HAP-1 (cell line): ENCODE results near the gene SIK3.
"Not testable (repeated sequence)": the region's sequence is repeated elsewhere in the genome, so short reads cannot be mapped to it uniquely, and the experiment has no call there.

Source experiments
- DNase-seq, 2 experiments: peaks; one replicate each; pipeline ENCODE4 v3.0.0-alpha.2; 2016 to 2020; ENCODE audit warnings: low spot score in 2 of 2
- H3K27me3 ChIP-seq: fragments of 250-450 bp; sonication (Bioruptor Pico); 2 replicates; pipeline ENCODE4 v1.5.1; 2020; ENCODE audit warnings: low read depth, mild to moderate bottlenecking, moderate library complexity
- H3K36me3 ChIP-seq: fragments of 250-450 bp; sonication (Bioruptor Pico); replicated peaks from 2 replicates; pipeline ENCODE4 v1.5.1; 2020; ENCODE audit warnings: mild to moderate bottlenecking
- H3K4me1 ChIP-seq: fragments of 250-450 bp; sonication (Bioruptor Pico); 2 replicates; pipeline ENCODE4 v1.5.1; 2020; ENCODE audit warnings: mild to moderate bottlenecking
- H3K4me3 ChIP-seq: fragments of 250-450 bp; sonication (Bioruptor Pico); 2 replicates; pipeline ENCODE4 v1.5.1; 2020; ENCODE audit warnings: mild to moderate bottlenecking, moderate library complexity
- H3K9me3 ChIP-seq: fragments of 250-450 bp; sonication (Bioruptor Pico); 2 replicates; pipeline ENCODE4 v1.5.1; 2020; ENCODE audit warnings: mild to moderate bottlenecking, moderate library complexity
- in situ Hi-C: fragments of 300-500 bp; cut with MboI; formaldehyde crosslinking; loops from 3 replicates; pipeline ENCODE4 v1.14.3; 2020; ENCODE audit warnings: low sequenced_read_pairs, inconsistent platforms, mixed read lengths

The SIK3 gene

GRCh38 chr11:117098269-117099232, at the start of gene SIK3:
TSS of gene SIK3 (minus strand) at chr11:117098428. CDS start at chr11:117098415, 13 bp downstream.
- in situ Hi-C loops: no loop called here
- Histone ChIP-seq H3K4me3 (peak within 1 kb of the TSS; percentile 68), H3K4me1 (peaks cover 24% of the 10 kb centered on the region), H3K9me3 (no peaks in the 10 kb centered on the region), H3K27me3 (no peaks in the 10 kb centered on the region), H3K36me3 (no peaks in the 10 kb centered on the region)
- peak; percentile 86 to 93 for DNase-seq

DNA sequence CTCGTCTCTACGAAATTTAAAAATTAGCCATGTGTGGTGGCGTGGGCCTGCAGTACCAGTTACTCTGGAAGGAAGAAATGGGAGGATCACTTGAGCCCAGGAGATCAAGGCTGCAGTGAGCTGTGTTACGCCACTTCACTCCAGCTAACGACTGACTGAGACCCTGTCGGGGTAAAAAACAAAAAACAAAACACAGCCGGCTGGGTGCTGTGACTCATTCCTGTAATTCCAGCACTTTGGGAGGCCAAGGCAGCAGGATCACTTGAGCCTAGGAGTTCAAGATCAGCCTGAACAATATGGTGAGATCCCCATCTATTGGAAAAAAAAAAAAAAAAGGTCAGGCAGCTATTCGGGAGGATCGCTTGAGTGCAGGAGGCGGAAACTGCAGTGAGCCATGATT, 48.3 kb upstream of the SIK3 start:
- H3K4me3 ChIP-seq: no peak overlapping the region
- no peak for DNase-seq
- peaks cover 13% of the 10 kb centered on the region for H3K4me1 ChIP-seq
- H3K9me3 ChIP-seq: no peaks in the 10 kb centered on the region; the same call in 1 of the 2 replicates
- H3K27me3 ChIP-seq: no peaks in the 10 kb centered on the region
- in situ Hi-C loops: no loop called here
- peaks cover 28% of the 10 kb centered on the region for H3K36me3 ChIP-seq

- Histone ChIP-seq H3K27me3 (no peaks in the 10 kb centered on the region), H3K4me3 (peak overlapping the region; percentile 72), H3K36me3 (peaks cover 28% of the 10 kb centered on the region), H3K9me3 (no peaks in the 10 kb centered on the region; the same call in 1 of the 2 replicates), H3K4me1 (peaks cover 13% of the 10 kb centered on the region)
- in situ Hi-C loops: no loop called here
- peak; percentile 64 to 66 for DNase-seq
Observed at GRCh38 chr11:117145393-117145761, 47.1 kb upstream of the SIK3 start.

DNA sequence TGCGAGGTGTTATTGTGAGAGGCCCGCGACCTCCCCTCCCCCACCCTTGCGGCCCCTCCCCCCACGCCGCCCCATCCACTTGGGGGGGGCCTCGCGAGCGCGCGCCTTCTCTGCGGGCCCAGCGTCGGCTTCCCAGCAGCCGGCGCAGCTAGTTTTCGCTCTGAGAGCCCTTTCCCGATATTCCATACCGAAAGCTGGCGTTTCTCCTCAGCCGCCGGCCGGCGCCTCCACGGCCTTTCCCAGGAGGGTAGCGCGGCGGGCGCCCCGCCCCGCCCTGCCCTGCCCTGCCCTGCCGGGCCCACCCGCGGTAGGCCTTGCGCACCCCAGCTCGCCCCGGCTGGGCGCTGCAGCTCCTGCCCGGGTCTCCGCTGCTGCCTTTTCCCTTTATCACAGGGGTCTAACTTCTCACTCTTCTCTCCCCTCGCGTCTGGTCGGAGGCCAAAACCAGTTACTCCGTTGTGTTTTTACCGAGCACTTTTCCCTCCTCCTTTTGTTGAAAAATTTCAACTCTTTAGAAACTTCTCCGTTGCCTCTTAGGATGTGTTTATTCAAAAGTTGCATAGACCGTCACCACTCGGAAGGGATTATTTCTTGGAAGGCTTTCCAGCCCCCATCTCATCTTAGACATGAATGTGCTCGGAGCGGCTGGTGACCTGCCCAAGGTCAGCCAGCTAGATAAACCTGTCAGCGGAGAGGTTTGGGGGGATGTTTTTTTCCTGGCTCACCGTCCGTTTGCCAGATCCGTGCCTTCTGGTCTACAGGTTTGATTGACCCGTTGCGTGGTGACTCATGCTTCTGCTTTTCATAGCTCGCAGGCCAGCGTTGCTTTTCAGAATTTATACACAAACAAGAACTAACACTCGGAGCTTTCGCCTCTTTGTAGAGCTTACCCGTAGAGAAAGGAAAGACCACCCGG, 46.5 kb upstream of the SIK3 start:
- Histone ChIP-seq H3K27me3 (no peaks in the 10 kb centered on the region), H3K9me3 (no peaks in the 10 kb centered on the region; the same call in 1 of the 2 replicates), H3K36me3 (peaks cover 24% of the 10 kb centered on the region), H3K4me3 (peak overlapping the region; percentile 72), H3K4me1 (peaks cover 13% of the 10 kb centered on the region)
- in situ Hi-C loops: no loop called here
- peak; percentile 39 to 71 for DNase-seq

DNA sequence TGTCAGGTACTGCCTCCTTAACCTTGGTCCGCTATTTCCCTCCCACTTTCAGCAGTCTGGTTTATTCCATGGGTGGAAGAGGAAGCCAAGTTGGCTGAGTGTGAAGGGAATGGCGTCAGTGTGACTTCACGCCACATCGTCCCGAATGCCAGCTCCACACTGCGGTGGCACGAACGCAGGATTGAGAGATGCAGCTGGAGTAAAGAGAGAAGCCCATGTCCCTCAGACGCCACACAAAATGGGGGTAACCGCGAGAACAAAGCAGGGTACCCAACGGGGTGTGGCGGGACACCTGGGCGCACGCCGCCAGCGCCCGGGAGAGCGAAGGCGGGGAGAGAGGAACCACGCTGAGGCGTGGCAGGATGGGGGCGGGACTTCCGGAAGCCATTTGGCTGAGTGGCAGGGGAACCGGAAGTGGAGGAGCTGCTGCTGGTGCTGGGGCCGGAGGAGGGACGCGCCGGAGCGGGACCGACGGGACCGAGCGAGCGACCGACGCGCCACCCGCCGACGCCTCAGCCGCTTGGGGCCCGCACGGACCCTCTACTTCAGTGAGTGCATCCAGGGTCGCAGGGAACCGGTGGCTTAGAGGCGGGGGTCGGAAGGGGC, 45.7 kb upstream of the SIK3 start, which contains the start of gene PAFAH1B2:
Gene PAFAH1B2, plus strand, starts transcription at position 417 of the 606 bp plus-strand sequence. CDS start 8,161 bp downstream, outside the sequence.
- peaks cover 13% of the 10 kb centered on the region for H3K4me1 ChIP-seq
- in situ Hi-C loops: no loop called here

DNA sequence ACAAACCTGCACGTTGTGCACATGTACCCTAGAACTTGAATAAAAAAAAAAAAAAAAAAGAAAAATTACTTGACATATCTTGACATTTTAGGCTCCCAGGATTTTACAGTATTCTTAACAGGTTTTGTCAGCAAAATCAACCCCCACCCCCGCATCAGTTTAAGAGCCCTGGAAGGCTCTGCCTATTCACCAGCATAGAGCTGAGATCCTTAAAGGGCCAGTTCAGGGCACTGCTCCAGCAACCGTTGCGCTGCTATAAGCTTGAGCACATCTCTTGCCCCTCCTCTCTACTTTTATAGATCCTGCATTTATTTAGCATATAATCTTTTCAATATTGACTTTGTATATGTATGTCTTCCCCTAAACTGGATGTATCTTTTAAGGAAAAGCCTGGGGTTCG, 45.2 kb upstream of the SIK3 start:
- in situ Hi-C loops: no loop called here
- peaks cover 13% of the 10 kb centered on the region for H3K4me1 ChIP-seq
- no peaks in the 10 kb centered on the region; the same call in 1 of the 2 replicates for H3K9me3 ChIP-seq
- DNase-seq: peak; percentile 49 to 58
- H3K36me3 ChIP-seq: peaks cover 21% of the 10 kb centered on the region
- no peaks in the 10 kb centered on the region for H3K27me3 ChIP-seq
- peak overlapping the region; percentile 72 for H3K4me3 ChIP-seq

More for the DNA sequence above, 45.7 kb upstream of the SIK3 start, which contains the start of gene PAFAH1B2:
- H3K36me3 ChIP-seq: peaks cover 24% of the 10 kb centered on the region
- H3K4me3 ChIP-seq: peak within 1 kb of the TSS; percentile 72
- no peaks in the 10 kb centered on the region for H3K27me3 ChIP-seq
- no peaks in the 10 kb centered on the region; the same call in 1 of the 2 replicates for H3K9me3 ChIP-seq
- peak; percentile 94 to 98 for DNase-seq

DNA sequence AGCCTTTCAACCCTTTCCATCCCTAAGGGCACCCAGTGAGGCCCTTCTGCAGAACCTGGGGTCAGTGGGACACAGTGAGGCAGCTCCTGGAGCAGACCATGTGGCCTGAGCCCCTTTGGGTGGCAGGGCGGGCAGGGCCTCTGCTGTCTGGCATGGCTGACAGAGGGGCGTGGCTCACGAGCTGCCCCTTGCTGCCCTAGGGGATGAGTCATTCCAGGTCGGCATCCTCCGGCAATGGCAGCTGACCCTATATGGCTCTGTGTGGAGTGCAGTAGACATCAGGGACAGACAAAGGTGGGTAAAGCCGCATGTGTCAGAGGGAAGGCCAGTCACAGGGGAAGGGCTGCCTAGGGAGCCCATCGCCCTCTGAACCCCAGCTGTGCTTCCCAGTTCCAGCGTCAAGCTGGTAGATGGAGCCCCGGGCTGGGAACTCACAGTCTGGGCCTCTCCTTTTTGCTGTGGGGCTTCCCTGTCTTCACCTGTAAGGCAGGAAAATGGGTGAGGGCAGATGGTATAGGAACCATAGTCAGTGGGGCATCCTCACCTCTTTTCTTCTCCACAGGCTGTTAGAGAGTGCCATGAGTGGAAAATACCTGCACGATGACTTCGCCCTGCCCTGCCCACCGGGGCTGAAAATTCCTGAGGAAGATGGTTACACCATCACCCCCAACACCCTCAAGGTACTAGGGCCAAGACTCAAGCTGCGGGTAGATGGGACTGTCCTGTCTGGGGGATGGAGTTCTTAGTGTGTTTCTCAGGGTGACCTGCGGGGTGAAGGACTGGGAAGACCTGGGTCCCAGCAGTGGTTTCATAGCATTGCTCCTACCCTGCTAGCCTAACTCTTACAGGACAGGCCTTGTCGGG, 39.2 kb upstream of the SIK3 start:
- H3K27me3 ChIP-seq, H3K4me1 ChIP-seq, H3K4me3 ChIP-seq, H3K9me3 ChIP-seq, DNase-seq, in situ Hi-C loops, H3K36me3 ChIP-seq: not testable (repeated sequence)

- H3K27me3 ChIP-seq, H3K4me3 ChIP-seq, H3K9me3 ChIP-seq, DNase-seq, H3K36me3 ChIP-seq, H3K4me1 ChIP-seq: not testable (repeated sequence)
- in situ Hi-C loops: loop anchor here (5.0 kb wide), 1 partner anchor 72 kb away; no protein-coding TSS in a partner anchor
Observed at GRCh38 chr11:117134979-117135378, 36.8 kb upstream of the SIK3 start.

DNA sequence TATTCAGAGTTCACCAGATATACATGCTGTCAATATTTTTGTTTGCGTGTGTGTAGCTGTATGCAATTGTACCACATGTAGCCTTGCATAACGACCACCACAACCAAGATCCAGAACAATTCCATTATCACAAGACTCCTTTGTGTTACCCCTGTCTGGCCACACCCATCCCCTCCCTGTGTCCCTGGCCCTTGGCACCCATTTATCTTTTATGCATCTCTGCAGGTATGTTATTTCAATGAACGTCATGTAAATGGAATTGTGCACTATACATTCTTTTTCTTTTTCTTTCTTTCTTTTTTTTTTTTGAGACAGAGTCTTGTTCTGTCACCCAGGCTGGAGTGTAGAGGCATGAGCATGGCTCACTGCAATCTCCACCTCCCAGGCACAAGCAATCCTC, 36.2 kb upstream of the SIK3 start:
- DNase-seq: no peak
- in situ Hi-C loops: loop anchor here (5.0 kb wide), 1 partner anchor 73 kb away; no protein-coding TSS in a partner anchor
- no peak overlapping the region for H3K4me3 ChIP-seq
- no peaks in the 10 kb centered on the region for H3K9me3 ChIP-seq
- H3K27me3 ChIP-seq: no peaks in the 10 kb centered on the region
- H3K36me3 ChIP-seq: no peaks in the 10 kb centered on the region
- H3K4me1 ChIP-seq: no peaks in the 10 kb centered on the region

- peaks cover 3% of the 10 kb centered on the region; the same call in 1 of the 2 replicates for H3K27me3 ChIP-seq
- H3K36me3 ChIP-seq: no peaks in the 10 kb centered on the region
- in situ Hi-C loops: loop anchor here (5.0 kb wide), 1 partner anchor 76 kb away; no protein-coding TSS in a partner anchor
- no peak overlapping the region for H3K4me3 ChIP-seq
- no peaks in the 10 kb centered on the region for H3K4me1 ChIP-seq
- no peak for DNase-seq
- no peaks in the 10 kb centered on the region for H3K9me3 ChIP-seq
Observed at GRCh38 chr11:117130879-117131278, 32.7 kb upstream of the SIK3 start.

GRCh38 chr11:117130396-117130795, 32.2 kb upstream of the SIK3 start:
- in situ Hi-C loops: loop anchor here (5.0 kb wide), 1 partner anchor 77 kb away; no protein-coding TSS in a partner anchor

GRCh38 chr11:117128289-117128688, 30.1 kb upstream of the SIK3 start:
- H3K27me3 ChIP-seq: peaks cover 9% of the 10 kb centered on the region; the same call in 1 of the 2 replicates
- no peak for DNase-seq
- no peaks in the 10 kb centered on the region for H3K4me1 ChIP-seq
- in situ Hi-C loops: no loop called here
- no peaks in the 10 kb centered on the region for H3K9me3 ChIP-seq
- H3K36me3 ChIP-seq: no peaks in the 10 kb centered on the region
- no peak overlapping the region for H3K4me3 ChIP-seq

More at GRCh38 chr11:117130396-117130795, 32.2 kb upstream of the SIK3 start:
- not testable (repeated sequence) for DNase-seq, H3K36me3 ChIP-seq, H3K9me3 ChIP-seq, H3K4me1 ChIP-seq, H3K4me3 ChIP-seq, H3K27me3 ChIP-seq
